SK-N-SH treated with all-trans-retinoic acid at 6 μM for 48 hours (cell line): ENCODE data around the gene HNRNPR.
"Not testable (repeated sequence)": the region's sequence is repeated elsewhere in the genome, so short reads cannot be mapped to it uniquely, and the experiment has no call there.

Experiments
- GLIS3 ChIP-seq: fragments of 250-450 bp; sonication (Bioruptor Pico); IDR thresholded peaks from 2 replicates; pipeline ENCODE4 v1.5.0; 2020; ENCODE audit warnings: mild to moderate bottlenecking, moderate library complexity
- POU6F1 ChIP-seq: fragments of 250-450 bp; sonication (Bioruptor Pico); IDR thresholded peaks from 2 replicates; pipeline ENCODE4 v1.8.0; 2021; ENCODE audit warnings: low read depth, mild to moderate bottlenecking, moderate library complexity, borderline replicate concordance
- PPARA ChIP-seq: fragments of 250-450 bp; sonication (Bioruptor Pico); IDR thresholded peaks from 2 replicates; pipeline ENCODE4 v1.5.0; 2020; ENCODE audit warnings: mild to moderate bottlenecking, borderline replicate concordance
- RARB ChIP-seq: fragments of 250-450 bp; sonication (Bioruptor Pico); IDR thresholded peaks from 2 replicates; pipeline ENCODE4 v1.8.0; 2021; ENCODE audit warnings: mild to moderate bottlenecking, moderate library complexity
- TCF4 ChIP-seq: fragments of 250-450 bp; sonication (Bioruptor Pico); IDR thresholded peaks from 2 replicates; pipeline ENCODE4 v1.8.0; 2021; ENCODE audit warnings: mild to moderate bottlenecking, moderate library complexity, borderline replicate concordance
- TOX ChIP-seq: fragments of 250-450 bp; sonication (Bioruptor Pico); IDR thresholded peaks from 2 replicates; pipeline ENCODE4 v1.8.0; 2021; ENCODE audit warnings: mild to moderate bottlenecking, moderate library complexity, borderline replicate concordance
- TSHZ2 ChIP-seq: fragments of 250-450 bp; sonication (Bioruptor Pico); IDR thresholded peaks from 2 replicates; pipeline ENCODE4 v1.5.0; 2020; ENCODE audit warnings: mild to moderate bottlenecking, moderate library complexity
- ZC3H10 ChIP-seq: fragments of 250-450 bp; sonication (Bioruptor Pico); IDR thresholded peaks from 2 replicates; pipeline ENCODE4 v1.5.1; 2021; ENCODE audit warnings: mild to moderate bottlenecking, moderate library complexity
- ZFP3 ChIP-seq: fragments of 250-450 bp; sonication (Bioruptor Pico); IDR thresholded peaks from 2 replicates; pipeline ENCODE4 v1.5.0; 2020; ENCODE audit warnings: mild to moderate bottlenecking, moderate library complexity
- TF ChIP-seq, protein P1 (sequence below): fragments of 250-450 bp; sonication (Bioruptor Pico); IDR thresholded peaks from 2 replicates; pipeline ENCODE4 v1.5.1; 2021; ENCODE audit warnings: mild to moderate bottlenecking, moderate library complexity
- TF ChIP-seq, protein P2 (sequence below): fragments of 250-450 bp; sonication (Bioruptor Pico); IDR thresholded peaks from 2 replicates; pipeline ENCODE4 v1.8.0; 2020; ENCODE audit warnings: mild to moderate bottlenecking, moderate library complexity, borderline replicate concordance

- not testable (repeated sequence) for TF ChIP-seq PPARA (CRISPR knock-in tag); GLIS3 (CRISPR knock-in tag); ZFP3 (CRISPR knock-in tag); RARB; TSHZ2; TOX (CRISPR knock-in tag); POU6F1; TCF4 (CRISPR knock-in tag); ZC3H10 (CRISPR knock-in tag)
- TF ChIP-seq, protein P1, sequence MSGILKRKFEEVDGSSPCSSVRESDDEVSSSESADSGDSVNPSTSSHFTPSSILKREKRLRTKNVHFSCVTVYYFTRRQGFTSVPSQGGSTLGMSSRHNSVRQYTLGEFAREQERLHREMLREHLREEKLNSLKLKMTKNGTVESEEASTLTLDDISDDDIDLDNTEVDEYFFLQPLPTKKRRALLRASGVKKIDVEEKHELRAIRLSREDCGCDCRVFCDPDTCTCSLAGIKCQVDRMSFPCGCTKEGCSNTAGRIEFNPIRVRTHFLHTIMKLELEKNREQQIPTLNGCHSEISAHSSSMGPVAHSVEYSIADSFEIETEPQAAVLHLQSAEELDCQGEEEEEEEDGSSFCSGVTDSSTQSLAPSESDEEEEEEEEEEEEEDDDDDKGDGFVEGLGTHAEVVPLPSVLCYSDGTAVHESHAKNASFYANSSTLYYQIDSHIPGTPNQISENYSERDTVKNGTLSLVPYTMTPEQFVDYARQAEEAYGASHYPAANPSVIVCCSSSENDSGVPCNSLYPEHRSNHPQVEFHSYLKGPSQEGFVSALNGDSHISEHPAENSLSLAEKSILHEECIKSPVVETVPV (CRISPR knock-in tag) = not testable (repeated sequence)
- TF ChIP-seq, protein P2, sequence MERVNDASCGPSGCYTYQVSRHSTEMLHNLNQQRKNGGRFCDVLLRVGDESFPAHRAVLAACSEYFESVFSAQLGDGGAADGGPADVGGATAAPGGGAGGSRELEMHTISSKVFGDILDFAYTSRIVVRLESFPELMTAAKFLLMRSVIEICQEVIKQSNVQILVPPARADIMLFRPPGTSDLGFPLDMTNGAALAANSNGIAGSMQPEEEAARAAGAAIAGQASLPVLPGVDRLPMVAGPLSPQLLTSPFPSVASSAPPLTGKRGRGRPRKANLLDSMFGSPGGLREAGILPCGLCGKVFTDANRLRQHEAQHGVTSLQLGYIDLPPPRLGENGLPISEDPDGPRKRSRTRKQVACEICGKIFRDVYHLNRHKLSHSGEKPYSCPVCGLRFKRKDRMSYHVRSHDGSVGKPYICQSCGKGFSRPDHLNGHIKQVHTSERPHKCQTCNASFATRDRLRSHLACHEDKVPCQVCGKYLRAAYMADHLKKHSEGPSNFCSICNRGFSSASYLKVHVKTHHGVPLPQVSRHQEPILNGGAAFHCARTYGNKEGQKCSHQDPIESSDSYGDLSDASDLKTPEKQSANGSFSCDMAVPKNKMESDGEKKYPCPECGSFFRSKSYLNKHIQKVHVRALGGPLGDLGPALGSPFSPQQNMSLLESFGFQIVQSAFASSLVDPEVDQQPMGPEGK = not testable (repeated sequence)
Measured at GRCh38 chr1:23380236-23380635, 36.2 kb upstream of the HNRNPR start.
